HCT116 (cell line): ENCODE data around the gene BIVM. TPM values are rescaled to one million over a fixed set of nuclear protein-coding genes. Genes with fewer than 3 reads are reported as not detected.

Source experiments
- ATAC-seq: fragments of 200-7000 bp; cut with Tn5 transposase; 2 replicates; pipeline ENCODE4 v1.9.1; 2020; ENCODE audit warnings: mild to moderate bottlenecking, moderate library complexity
- BruUV-seq: library from RNA; stranded (reverse); fragments of 400-500 nt; replicated peaks from 2 replicates; lab custom pipeline; 2021; lab: Mats Ljungman, UMichigan
- CTCF ChIA-PET: fragments of 300-600 bp; sonication (Branson Sonifier 250); formaldehyde crosslinking; loops from one replicate; lab custom pipeline; 2021; ENCODE audit warnings: antibody characterized with exemption; lab: Charles Lee
- POLR2A ChIA-PET: fragments of 300-600, 350-600 bp; sonication (Branson Sonifier 250); formaldehyde crosslinking; loops from one replicate; lab custom pipeline; 2021; ENCODE audit warnings: antibody characterized with exemption; lab: Charles Lee
- RAD21 ChIA-PET, 2 experiments: fragments of 300-600 bp; sonication (Branson Sonifier 250); formaldehyde crosslinking; loops; one replicate each; lab custom pipeline; 2023; ENCODE audit warnings: low total read pairs in 2 of 2; ENCODE audit not compliant: uncharacterized antibody in 2 of 2, unreplicated experiment in 2 of 2, low non-redundant PET in 1 of 2; lab: Charles Lee
- DNase-seq: peaks from one replicate; pipeline ENCODE4 v3.0.0-alpha.2; 2010; ENCODE audit warnings: low read depth, low spot score
- H2AFZ ChIP-seq: fragments of 200-600 bp; shearing (Covaris generic), sonication (generic); 2 replicates; pipeline ENCODE4 v1.6.1; 2017; ENCODE audit warnings: low read depth, mixed run types, mixed read lengths, antibody characterized with exemption, low read length; ENCODE audit not compliant: poor library complexity, severe bottlenecking
- H3K27ac ChIP-seq: 2 replicates; pipeline ENCODE4 v1.5.1; 2012; ENCODE audit warnings: low read depth, low read length
- H3K27me3 ChIP-seq: fragments of 200-600 bp; sonication (generic); 2 replicates; pipeline ENCODE4 v1.6.1; 2016; ENCODE audit warnings: mixed run types, low read length, mixed read lengths; ENCODE audit not compliant: insufficient read depth
- H3K36me3 ChIP-seq, 2 experiments: fragments of 200-500 bp in 1 of 2; fragments of 200-600 bp in 1 of 2; sonication (Bioruptor generic) in 1 of 2; sonication (generic) in 1 of 2; 2 replicates each; pipeline versions ENCODE4 v1.5.1 to v1.6.1; 2014 to 2016; ENCODE audit warnings: low read length in 2 of 2, inconsistent platforms in 1 of 2, mixed read lengths in 1 of 2, mixed run types in 1 of 2; ENCODE audit not compliant: insufficient read depth in 2 of 2, control insufficient read depth in 1 of 2
- H3K4me1 ChIP-seq, 2 experiments: fragments of 200-600 bp in 1 of 2; sonication (generic) in 1 of 2; 2 replicates each; pipeline versions ENCODE4 v1.5.1 to v1.6.1; 2012 to 2017; ENCODE audit warnings: low read length in 2 of 2, inconsistent platforms in 1 of 2, mild to moderate bottlenecking in 1 of 2, mixed read lengths in 1 of 2, mixed run types in 1 of 2, moderate library complexity in 1 of 2; ENCODE audit not compliant: insufficient read depth in 2 of 2, control insufficient read depth in 1 of 2
- H3K4me2 ChIP-seq: fragments of 200-600 bp; sonication (generic); 2 replicates; pipeline ENCODE4 v1.6.1; 2017; ENCODE audit warnings: mixed run types, low read length, mixed read lengths
- H3K4me3 ChIP-seq, 2 experiments: fragments of 200-600 bp in 1 of 2; sonication (generic) in 1 of 2; replicated peaks in 1 of 2; 2 replicates each; pipeline ENCODE4 v1.5.1; 2011 to 2016; ENCODE audit warnings: low read length in 2 of 2, control low read depth in 1 of 2, low read depth in 1 of 2, mild to moderate bottlenecking in 1 of 2, mixed read lengths in 1 of 2, mixed run types in 1 of 2
- H3K79me2 ChIP-seq: fragments of 200-600 bp; sonication (generic); 2 replicates; pipeline ENCODE4 v1.6.1; 2017; ENCODE audit warnings: mild to moderate bottlenecking, mixed run types, low read length, moderate library complexity, mixed read lengths; ENCODE audit not compliant: insufficient read depth
- H3K9ac ChIP-seq: fragments of 200-600 bp; sonication (generic); 2 replicates; pipeline ENCODE4 v1.6.1; 2016; ENCODE audit warnings: low read length, mixed read lengths
- H3K9me2 ChIP-seq: fragments of 200-600 bp; sonication (generic), shearing (Covaris generic); 2 replicates; pipeline ENCODE4 v1.6.1; 2017; ENCODE audit warnings: mixed run types, mild to moderate bottlenecking, moderate library complexity; ENCODE audit not compliant: insufficient read depth
- H3K9me3 ChIP-seq, 2 experiments: fragments of 200-500 bp in 1 of 2; fragments of 200-600 bp in 1 of 2; sonication (Bioruptor generic) in 1 of 2; sonication (generic) in 1 of 2; 2 replicates each; pipeline ENCODE4 v1.6.1; 2014 to 2017; ENCODE audit warnings: low read length in 2 of 2, mixed read lengths in 2 of 2, inconsistent platforms in 1 of 2, low read depth in 1 of 2, mild to moderate bottlenecking in 1 of 2, mixed run types in 1 of 2, moderate library complexity in 1 of 2; ENCODE audit not compliant: control insufficient read depth in 1 of 2, insufficient read depth in 1 of 2
- H4K20me1 ChIP-seq: fragments of 200-600 bp; sonication (generic), shearing (Covaris generic); 2 replicates; pipeline ENCODE4 v1.6.1; 2017; ENCODE audit warnings: mixed run types, mild to moderate bottlenecking, moderate library complexity; ENCODE audit not compliant: insufficient read depth
- ATF3 ChIP-seq: IDR thresholded peaks from 2 replicates; pipeline ENCODE4 v1.6.1; 2012
- CBX3 ChIP-seq: IDR thresholded peaks from 2 replicates; pipeline ENCODE4 v1.6.1; 2012; ENCODE audit warnings: low read depth
- CEBPB ChIP-seq: IDR thresholded peaks from 2 replicates; pipeline ENCODE4 v1.6.1; 2012; ENCODE audit warnings: low read depth
- CTCF ChIP-seq, 3 experiments: fragments of 200-600 bp in 1 of 3; sonication (generic) in 1 of 3; IDR thresholded peaks in 2 of 3; conservative IDR thresholded peaks in 1 of 3; 2 replicates each; pipeline ENCODE4 v1.5.1; 2012 to 2017; ENCODE audit warnings: low read depth in 2 of 3, low read length in 2 of 3, antibody characterized with exemption in 1 of 3, borderline replicate concordance in 1 of 3, control low read depth in 1 of 3, mild to moderate bottlenecking in 1 of 3, mixed read lengths in 1 of 3, mixed run types in 1 of 3, moderate library complexity in 1 of 3; ENCODE audit not compliant: insufficient read depth in 1 of 3
- EGR1 ChIP-seq: IDR thresholded peaks from 2 replicates; pipeline ENCODE4 v1.6.1; 2012; ENCODE audit warnings: low read depth
- EZH2 ChIP-seq: fragments of 200-600 bp; sonication (generic); IDR thresholded peaks from 2 replicates; pipeline ENCODE4 v1.6.1; 2017; ENCODE audit warnings: antibody characterized with exemption, mixed run types
- EZH2phosphoT487 ChIP-seq: fragments of 200-600 bp; IDR thresholded peaks from 2 replicates; pipeline ENCODE4 v1.6.1; 2018; ENCODE audit warnings: antibody characterized with exemption, borderline replicate concordance
- FOSL1 ChIP-seq: IDR thresholded peaks from 2 replicates; pipeline ENCODE4 v1.6.1; 2012; ENCODE audit warnings: low read depth
- JUND ChIP-seq: IDR thresholded peaks from 2 replicates; pipeline ENCODE4 v1.6.1; 2012
- POLR2A ChIP-seq: IDR thresholded peaks from 2 replicates; pipeline ENCODE4 v1.7.0; 2011; ENCODE audit warnings: borderline replicate concordance; ENCODE audit not compliant: insufficient read depth, insufficient read length; ENCODE audit errors: extremely low read depth
- POLR2AphosphoS5 ChIP-seq: IDR thresholded peaks from 2 replicates; pipeline ENCODE4 v1.6.1; 2011; ENCODE audit warnings: mild to moderate bottlenecking, low read depth, low read length, moderate library complexity
- RAD21 ChIP-seq: IDR thresholded peaks from 2 replicates; pipeline ENCODE4 v1.6.1; 2012; ENCODE audit warnings: low read depth, mild to moderate bottlenecking
- SIN3A ChIP-seq: IDR thresholded peaks from 2 replicates; pipeline ENCODE4 v1.6.1; 2012; ENCODE audit warnings: low read depth
- SP1 ChIP-seq: IDR thresholded peaks from 2 replicates; pipeline ENCODE4 v1.6.1; 2012; ENCODE audit warnings: low read depth
- SRF ChIP-seq: IDR thresholded peaks from 2 replicates; pipeline ENCODE4 v1.6.1; 2012; ENCODE audit warnings: low read depth
- YY1 ChIP-seq: IDR thresholded peaks from 2 replicates; pipeline ENCODE4 v1.6.1; 2011; ENCODE audit warnings: low read length, low read depth, moderate library complexity, mild to moderate bottlenecking; ENCODE audit not compliant: insufficient replicate concordance; ENCODE audit errors: extremely low read depth
- ZBTB33 ChIP-seq: IDR thresholded peaks from 2 replicates; pipeline ENCODE4 v1.6.1; 2011; ENCODE audit warnings: mild to moderate bottlenecking, low read length, moderate library complexity; ENCODE audit not compliant: insufficient replicate concordance; ENCODE audit errors: extremely low read depth
- ZFX ChIP-seq: fragments of 450-650 bp; IDR thresholded peaks from 2 replicates; pipeline ENCODE4 v1.6.1; 2017
- intact Hi-C: fragments of 100-400 bp; cut with micrococcal nuclease; formaldehyde crosslinking; loops from 2 replicates; pipeline ENCODE4 v1.10.0; 2022
- total RNA-seq: library from RNA; stranded (reverse); gene quantifications from one replicate; pipeline ENCODE4 v1.2.1, GENCODE V29; 2021; ENCODE audit not compliant: unreplicated experiment
- TF ChIP-seq, protein P1 (sequence below): IDR thresholded peaks from 2 replicates; pipeline ENCODE4 v1.6.1; 2012
- TF ChIP-seq, protein P2 (sequence below): IDR thresholded peaks from 2 replicates; pipeline ENCODE4 v1.6.1; 2012; ENCODE audit warnings: low read depth

BIVM gene
- total RNA-seq, 1 experiment from 2014 or later: 11.3 TPM

- Histone ChIP-seq H3K27ac (no peak overlapping the region), H3K4me2 (no peak overlapping the region), H4K20me1 (no peaks in the 10 kb centered on the region), H3K27me3 (no peaks in the 10 kb centered on the region), H3K79me2 (no peaks in the 10 kb centered on the region), H3K4me1 (no peaks in the 10 kb centered on the region), H3K4me3 (no peak overlapping the region), H3K9me3 (no peaks in the 10 kb centered on the region), H2AFZ (no peak overlapping the region), H3K9ac (no peak overlapping the region), H3K36me3 (peaks cover 0 to 31% of the 10 kb centered on the region in 2 experiments; a peak in 2 of 4 replicates), H3K9me2 (no peaks in the 10 kb centered on the region)
- RAD21 ChIA-PET: no interaction called here
- intact Hi-C loops: no loop called here
- BruUV-seq: no TSS peak
- no peak for ATAC-seq
- TF ChIP-seq CTCF (IDR thresholded peaks at IDR 0.05 in 2 of 3, conservative IDR thresholded peaks at IDR 0.05 in 1 of 3; ENCODE audit: borderline replicate concordance in 1 of 3, insufficient read depth in 1 of 3, low read depth in 2 of 3, low read length in 2 of 3) (no peak), SP1 (no peak), CBX3 (no peak), RAD21 (no peak), POLR2A (no peak), EGR1 (no peak), EZH2phosphoT487 (no peak), CEBPB (no peak), SRF (no peak), ZFX (no peak), SIN3A (no peak), YY1 (no peak), POLR2AphosphoS5 (no peak), JUND (no peak), ATF3 (no peak), EZH2 (no peak), FOSL1 (no peak), ZBTB33 (no peak)
- TF ChIP-seq, protein P1, sequence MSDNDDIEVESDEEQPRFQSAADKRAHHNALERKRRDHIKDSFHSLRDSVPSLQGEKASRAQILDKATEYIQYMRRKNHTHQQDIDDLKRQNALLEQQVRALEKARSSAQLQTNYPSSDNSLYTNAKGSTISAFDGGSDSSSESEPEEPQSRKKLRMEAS: no peak
- TF ChIP-seq, protein P2, sequence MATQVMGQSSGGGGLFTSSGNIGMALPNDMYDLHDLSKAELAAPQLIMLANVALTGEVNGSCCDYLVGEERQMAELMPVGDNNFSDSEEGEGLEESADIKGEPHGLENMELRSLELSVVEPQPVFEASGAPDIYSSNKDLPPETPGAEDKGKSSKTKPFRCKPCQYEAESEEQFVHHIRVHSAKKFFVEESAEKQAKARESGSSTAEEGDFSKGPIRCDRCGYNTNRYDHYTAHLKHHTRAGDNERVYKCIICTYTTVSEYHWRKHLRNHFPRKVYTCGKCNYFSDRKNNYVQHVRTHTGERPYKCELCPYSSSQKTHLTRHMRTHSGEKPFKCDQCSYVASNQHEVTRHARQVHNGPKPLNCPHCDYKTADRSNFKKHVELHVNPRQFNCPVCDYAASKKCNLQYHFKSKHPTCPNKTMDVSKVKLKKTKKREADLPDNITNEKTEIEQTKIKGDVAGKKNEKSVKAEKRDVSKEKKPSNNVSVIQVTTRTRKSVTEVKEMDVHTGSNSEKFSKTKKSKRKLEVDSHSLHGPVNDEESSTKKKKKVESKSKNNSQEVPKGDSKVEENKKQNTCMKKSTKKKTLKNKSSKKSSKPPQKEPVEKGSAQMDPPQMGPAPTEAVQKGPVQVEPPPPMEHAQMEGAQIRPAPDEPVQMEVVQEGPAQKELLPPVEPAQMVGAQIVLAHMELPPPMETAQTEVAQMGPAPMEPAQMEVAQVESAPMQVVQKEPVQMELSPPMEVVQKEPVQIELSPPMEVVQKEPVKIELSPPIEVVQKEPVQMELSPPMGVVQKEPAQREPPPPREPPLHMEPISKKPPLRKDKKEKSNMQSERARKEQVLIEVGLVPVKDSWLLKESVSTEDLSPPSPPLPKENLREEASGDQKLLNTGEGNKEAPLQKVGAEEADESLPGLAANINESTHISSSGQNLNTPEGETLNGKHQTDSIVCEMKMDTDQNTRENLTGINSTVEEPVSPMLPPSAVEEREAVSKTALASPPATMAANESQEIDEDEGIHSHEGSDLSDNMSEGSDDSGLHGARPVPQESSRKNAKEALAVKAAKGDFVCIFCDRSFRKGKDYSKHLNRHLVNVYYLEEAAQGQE: no peak
- CTCF ChIA-PET: no interaction called here
- no peak for DNase-seq
- POLR2A ChIA-PET: no interaction called here
Observed at GRCh38 chr13:102872531-102872930, 73.6 kb downstream of the BIVM start.
